LHCN-M2 (cell line): ENCODE data around the gene IZUMO1R. TPM values are rescaled to one million over a fixed set of nuclear protein-coding genes. Genes with fewer than 3 reads are reported as not detected.
"Not testable (repeated sequence)": the region's sequence is repeated elsewhere in the genome, so short reads cannot be mapped to it uniquely, and the experiment has no call there.

Source experiments
- DNase-seq: peaks from one replicate; pipeline ENCODE4 v3.0.0-alpha.2; 2012; ENCODE audit warnings: low read depth
- total RNA-seq: library from RNA; depleted of rRNA; stranded (reverse); fragments of >200 nt; gene quantifications from 2 replicates; pipeline ENCODE4 v1.2.3, GENCODE V29; 2014; rRNA removed

IZUMO1R gene
- total RNA-seq, 1 experiment from 2014 or later: not detected

GRCh38 chr11:94325681-94326080 is 21.3 kb downstream of the IZUMO1R start:
- DNase-seq: peak; percentile 29

DNA sequence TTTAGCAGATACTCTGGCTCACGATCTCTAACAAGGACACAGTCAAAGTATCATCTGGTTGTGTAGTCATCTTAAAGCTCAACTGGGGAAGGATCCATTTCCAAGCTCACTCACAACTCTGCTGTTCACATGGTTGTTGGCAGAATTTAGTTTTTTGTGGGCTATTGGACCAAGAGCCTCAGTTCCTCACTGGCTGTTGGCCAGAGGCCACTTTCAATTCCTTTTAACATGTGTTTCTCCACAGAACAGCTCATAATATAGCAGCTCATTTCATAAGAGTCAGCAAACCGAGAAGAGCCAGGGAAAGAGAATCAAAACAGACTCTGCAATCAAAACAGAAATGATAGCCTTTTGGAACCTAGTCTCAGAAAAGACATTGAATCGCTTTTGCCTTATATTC is 22.6 kb downstream of the IZUMO1R start:
- no peak for DNase-seq

- DNase-seq: no peak
Observed at GRCh38 chr11:94328587-94329080, 24.3 kb downstream of the IZUMO1R start.

- DNase-seq: no peak
Observed at GRCh38 chr11:94329501-94329900, 25.1 kb downstream of the IZUMO1R start.

GRCh38 chr11:94330789-94331188 is 26.4 kb downstream of the IZUMO1R start:
- DNase-seq: no peak

GRCh38 chr11:94332814-94333213 is 28.4 kb downstream of the IZUMO1R start:
- DNase-seq: no peak

- DNase-seq: no peak
Observed at GRCh38 chr11:94336033-94336432, 31.7 kb downstream of the IZUMO1R start.

DNA sequence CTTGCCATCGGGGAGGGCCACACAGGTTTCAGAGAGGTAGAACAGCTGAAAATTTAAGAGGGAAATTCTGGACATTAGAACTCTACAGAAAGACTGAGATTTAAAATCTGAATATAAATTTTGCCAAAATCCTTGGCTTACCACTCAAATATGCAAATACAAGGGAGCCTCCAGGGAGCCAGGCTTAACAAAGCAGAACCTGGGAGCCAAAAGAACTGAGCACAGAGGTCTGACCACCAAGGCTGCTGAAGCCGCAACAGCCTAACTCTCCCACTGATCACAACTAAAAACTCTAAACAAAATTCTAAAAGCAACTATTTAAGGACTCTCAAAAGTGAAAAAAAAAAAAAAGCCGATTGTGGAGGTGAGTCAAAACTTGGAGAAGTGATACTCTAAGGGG is 34.3 kb downstream of the IZUMO1R start:
- DNase-seq: no peak

GRCh38 chr11:94342250-94342649 is 37.9 kb downstream of the IZUMO1R start:
- DNase-seq: no peak

DNA sequence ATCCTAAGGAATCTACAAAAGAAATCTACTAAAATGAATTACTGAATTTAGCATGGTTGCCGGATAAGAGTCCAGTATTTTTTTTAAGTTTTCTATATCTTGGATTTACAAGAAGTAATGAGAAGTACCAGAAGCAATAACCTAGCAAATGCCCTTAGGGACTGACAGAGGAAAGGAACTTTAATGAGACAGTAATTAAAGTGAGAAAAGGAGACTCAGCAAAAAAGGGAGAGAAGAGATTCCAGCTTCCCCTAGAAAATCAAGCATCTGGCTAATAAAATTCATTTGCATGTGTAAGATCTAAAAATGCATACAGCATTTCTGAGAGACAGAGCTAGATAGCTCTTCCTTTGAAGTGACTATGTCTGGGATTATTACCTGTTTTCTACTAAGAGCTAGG is 39.1 kb downstream of the IZUMO1R start:
- no peak for DNase-seq

DNA sequence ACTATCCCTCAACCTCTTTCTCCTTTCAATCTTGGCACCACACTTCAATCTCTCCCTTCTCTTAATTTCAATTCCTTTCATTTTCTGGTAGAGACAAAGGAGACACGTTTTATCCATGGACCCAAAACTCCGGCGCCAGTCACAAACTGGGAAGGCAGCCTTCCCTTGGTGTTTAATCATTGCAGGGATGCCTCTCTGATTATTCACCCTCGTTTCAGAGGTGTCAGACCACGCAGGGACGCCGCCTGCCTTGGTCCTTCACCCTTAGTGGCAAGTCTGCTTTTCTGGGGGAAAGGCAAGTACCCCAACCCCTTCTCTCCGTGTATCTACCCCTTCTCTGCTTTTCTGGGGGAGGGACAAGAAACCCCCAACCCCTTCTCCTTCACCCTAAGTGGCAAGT is 41.9 kb downstream of the IZUMO1R start:
- DNase-seq: not testable (repeated sequence)

DNA sequence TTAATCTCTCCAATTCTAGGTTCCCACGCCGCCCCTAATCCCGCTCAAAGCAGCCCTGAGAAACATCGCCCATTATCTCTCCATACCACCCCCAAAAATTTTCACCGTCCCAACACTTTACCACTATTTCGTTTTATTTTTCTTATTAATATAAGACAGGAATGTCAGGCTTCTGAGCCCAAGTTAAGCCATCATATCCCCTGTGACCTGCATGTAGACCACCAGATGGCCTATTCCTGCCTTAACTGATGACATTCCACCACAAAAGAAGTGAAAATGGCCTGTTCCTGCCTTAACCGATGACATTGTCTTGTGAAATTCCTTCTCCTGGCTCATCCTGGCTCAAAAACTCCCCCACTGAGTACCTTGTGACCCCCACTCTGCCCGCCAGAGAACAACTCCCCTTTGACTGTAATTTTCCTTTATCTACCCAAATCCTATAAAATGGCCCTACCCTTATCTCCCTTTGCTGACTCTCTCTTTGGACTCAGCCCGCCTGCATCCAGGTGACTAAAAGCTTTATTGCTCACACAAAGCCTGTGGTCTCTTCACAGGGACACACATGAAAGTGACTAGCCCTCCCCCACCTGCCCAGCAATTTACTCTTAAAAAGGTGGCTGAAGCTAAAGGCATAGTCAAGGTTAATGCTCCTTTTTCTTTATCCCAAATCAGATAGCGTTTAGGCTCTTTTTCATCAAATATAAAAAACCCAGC is 46.6 kb downstream of the IZUMO1R start:
- not testable (repeated sequence) for DNase-seq

Other genes with a start within 250 kb of the IZUMO1R start
- gene PANX1, start 175.7 kb upstream of the IZUMO1R start, total RNA-seq: 40.7 and 46.4 TPM in 2 replicates
- gene GPR83, start 96.8 kb downstream of the IZUMO1R start, total RNA-seq: not detected in 2 replicates
- 12.9 and 19.0 TPM in 2 replicates for gene MRE11, start 189.3 kb downstream of the IZUMO1R start, total RNA-seq
- 11.5 and 12.2 TPM in 2 replicates for gene ANKRD49, start 189.4 kb downstream of the IZUMO1R start, total RNA-seq
- not detected in 2 replicates for gene C11orf97, start 207.9 kb downstream of the IZUMO1R start, total RNA-seq
- 4.7 and 4.8 TPM in 2 replicates for gene FUT4, start 239.3 kb downstream of the IZUMO1R start, total RNA-seq